ENCODE data around the gene JAML. TPM values are rescaled to one million over a fixed set of nuclear protein-coding genes. Genes with fewer than 3 reads are reported as not detected.

Gene JAML
- total and polyA plus RNA-seq, 2 of the 8 experiments (the other 6 are each of a cell fraction or from before 2014, with no cell fraction given): 0.12 to 0.58 TPM

DNA sequence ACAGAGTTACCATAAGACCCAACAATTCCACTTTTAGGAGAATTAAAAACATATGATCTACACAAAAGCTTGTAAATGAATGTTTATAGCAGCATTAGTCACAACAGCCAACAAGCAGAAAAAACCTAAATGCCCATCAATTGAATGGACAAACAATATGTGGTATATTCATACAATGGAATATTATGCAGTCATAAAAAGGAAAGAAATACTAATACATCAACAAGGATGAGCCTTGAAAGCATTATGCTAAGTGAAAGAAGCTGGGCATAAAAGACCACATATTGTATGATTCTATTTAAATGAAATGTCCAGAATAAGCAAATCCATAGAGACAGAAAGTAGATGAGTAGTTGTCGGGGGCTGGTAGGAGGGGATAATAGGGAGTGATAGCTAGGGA lies 34.3 kb upstream of the JAML start (continued):
- TF ChIP-seq, protein P1, sequence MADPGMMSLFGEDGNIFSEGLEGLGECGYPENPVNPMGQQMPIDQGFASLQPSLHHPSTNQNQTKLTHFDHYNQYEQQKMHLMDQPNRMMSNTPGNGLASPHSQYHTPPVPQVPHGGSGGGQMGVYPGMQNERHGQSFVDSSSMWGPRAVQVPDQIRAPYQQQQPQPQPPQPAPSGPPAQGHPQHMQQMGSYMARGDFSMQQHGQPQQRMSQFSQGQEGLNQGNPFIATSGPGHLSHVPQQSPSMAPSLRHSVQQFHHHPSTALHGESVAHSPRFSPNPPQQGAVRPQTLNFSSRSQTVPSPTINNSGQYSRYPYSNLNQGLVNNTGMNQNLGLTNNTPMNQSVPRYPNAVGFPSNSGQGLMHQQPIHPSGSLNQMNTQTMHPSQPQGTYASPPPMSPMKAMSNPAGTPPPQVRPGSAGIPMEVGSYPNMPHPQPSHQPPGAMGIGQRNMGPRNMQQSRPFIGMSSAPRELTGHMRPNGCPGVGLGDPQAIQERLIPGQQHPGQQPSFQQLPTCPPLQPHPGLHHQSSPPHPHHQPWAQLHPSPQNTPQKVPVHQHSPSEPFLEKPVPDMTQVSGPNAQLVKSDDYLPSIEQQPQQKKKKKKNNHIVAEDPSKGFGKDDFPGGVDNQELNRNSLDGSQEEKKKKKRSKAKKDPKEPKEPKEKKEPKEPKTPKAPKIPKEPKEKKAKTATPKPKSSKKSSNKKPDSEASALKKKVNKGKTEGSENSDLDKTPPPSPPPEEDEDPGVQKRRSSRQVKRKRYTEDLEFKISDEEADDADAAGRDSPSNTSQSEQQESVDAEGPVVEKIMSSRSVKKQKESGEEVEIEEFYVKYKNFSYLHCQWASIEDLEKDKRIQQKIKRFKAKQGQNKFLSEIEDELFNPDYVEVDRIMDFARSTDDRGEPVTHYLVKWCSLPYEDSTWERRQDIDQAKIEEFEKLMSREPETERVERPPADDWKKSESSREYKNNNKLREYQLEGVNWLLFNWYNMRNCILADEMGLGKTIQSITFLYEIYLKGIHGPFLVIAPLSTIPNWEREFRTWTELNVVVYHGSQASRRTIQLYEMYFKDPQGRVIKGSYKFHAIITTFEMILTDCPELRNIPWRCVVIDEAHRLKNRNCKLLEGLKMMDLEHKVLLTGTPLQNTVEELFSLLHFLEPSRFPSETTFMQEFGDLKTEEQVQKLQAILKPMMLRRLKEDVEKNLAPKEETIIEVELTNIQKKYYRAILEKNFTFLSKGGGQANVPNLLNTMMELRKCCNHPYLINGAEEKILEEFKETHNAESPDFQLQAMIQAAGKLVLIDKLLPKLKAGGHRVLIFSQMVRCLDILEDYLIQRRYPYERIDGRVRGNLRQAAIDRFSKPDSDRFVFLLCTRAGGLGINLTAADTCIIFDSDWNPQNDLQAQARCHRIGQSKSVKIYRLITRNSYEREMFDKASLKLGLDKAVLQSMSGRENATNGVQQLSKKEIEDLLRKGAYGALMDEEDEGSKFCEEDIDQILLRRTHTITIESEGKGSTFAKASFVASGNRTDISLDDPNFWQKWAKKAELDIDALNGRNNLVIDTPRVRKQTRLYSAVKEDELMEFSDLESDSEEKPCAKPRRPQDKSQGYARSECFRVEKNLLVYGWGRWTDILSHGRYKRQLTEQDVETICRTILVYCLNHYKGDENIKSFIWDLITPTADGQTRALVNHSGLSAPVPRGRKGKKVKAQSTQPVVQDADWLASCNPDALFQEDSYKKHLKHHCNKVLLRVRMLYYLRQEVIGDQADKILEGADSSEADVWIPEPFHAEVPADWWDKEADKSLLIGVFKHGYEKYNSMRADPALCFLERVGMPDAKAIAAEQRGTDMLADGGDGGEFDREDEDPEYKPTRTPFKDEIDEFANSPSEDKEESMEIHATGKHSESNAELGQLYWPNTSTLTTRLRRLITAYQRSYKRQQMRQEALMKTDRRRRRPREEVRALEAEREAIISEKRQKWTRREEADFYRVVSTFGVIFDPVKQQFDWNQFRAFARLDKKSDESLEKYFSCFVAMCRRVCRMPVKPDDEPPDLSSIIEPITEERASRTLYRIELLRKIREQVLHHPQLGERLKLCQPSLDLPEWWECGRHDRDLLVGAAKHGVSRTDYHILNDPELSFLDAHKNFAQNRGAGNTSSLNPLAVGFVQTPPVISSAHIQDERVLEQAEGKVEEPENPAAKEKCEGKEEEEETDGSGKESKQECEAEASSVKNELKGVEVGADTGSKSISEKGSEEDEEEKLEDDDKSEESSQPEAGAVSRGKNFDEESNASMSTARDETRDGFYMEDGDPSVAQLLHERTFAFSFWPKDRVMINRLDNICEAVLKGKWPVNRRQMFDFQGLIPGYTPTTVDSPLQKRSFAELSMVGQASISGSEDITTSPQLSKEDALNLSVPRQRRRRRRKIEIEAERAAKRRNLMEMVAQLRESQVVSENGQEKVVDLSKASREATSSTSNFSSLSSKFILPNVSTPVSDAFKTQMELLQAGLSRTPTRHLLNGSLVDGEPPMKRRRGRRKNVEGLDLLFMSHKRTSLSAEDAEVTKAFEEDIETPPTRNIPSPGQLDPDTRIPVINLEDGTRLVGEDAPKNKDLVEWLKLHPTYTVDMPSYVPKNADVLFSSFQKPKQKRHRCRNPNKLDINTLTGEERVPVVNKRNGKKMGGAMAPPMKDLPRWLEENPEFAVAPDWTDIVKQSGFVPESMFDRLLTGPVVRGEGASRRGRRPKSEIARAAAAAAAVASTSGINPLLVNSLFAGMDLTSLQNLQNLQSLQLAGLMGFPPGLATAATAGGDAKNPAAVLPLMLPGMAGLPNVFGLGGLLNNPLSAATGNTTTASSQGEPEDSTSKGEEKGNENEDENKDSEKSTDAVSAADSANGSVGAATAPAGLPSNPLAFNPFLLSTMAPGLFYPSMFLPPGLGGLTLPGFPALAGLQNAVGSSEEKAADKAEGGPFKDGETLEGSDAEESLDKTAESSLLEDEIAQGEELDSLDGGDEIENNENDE (IDR thresholded peaks at IDR 0.05; ENCODE audit: insufficient replicate concordance, low read length): no peak
- TF ChIP-seq RAD21 (IDR thresholded peaks at IDR 0.05 in 1 of 2, conservative IDR thresholded peaks at IDR 0.05 in 1 of 2; ENCODE audit: low read depth in 2 of 2, low read length in 2 of 2) (no peak), NRF1 (IDR thresholded peaks at IDR 0.05; ENCODE audit: low read depth, low read length) (no peak)

Data from H1 (cell line).